Neural cell (in vitro differentiated cells): ENCODE results near the gene PDE9A.

ENCODE experiments used
- CTCF ChIP-seq: fragments of 450-650 bp; IDR thresholded peaks from 2 replicates; pipeline ENCODE4 v1.5.1; 2014; ENCODE audit warnings: antibody characterized with exemption, mild to moderate bottlenecking, moderate library complexity; ENCODE audit not compliant: poor library complexity, severe bottlenecking
- EZH2 ChIP-seq: fragments of 200-600, 300-800 bp; shearing (Covaris generic), sonication (generic); IDR thresholded peaks from 2 replicates; pipeline ENCODE4 v1.6.1; 2014; ENCODE audit warnings: antibody characterized with exemption, low read length, borderline replicate concordance, mild to moderate bottlenecking; ENCODE audit not compliant: insufficient read depth, poor library complexity, severe bottlenecking
- POLR2AphosphoS5 ChIP-seq: IDR thresholded peaks from 2 replicates; pipeline ENCODE4 v1.6.1; 2012
- RAD21 ChIP-seq: fragments of 450-650 bp; conservative IDR thresholded peaks from 2 replicates; pipeline ENCODE4 v1.6.1; 2014; ENCODE audit warnings: antibody characterized with exemption, mild to moderate bottlenecking, moderate library complexity
- SMC3 ChIP-seq: fragments of 450-650 bp; conservative IDR thresholded peaks from 2 replicates; pipeline ENCODE4 v1.6.1; 2014; ENCODE audit warnings: antibody characterized with exemption, mild to moderate bottlenecking, moderate library complexity; ENCODE audit not compliant: poor library complexity
- TAF1 ChIP-seq: IDR thresholded peaks from 2 replicates; pipeline ENCODE4 v1.6.1; 2012; ENCODE audit warnings: low read depth
- TF ChIP-seq, protein P1 (sequence below): IDR thresholded peaks from 2 replicates; pipeline ENCODE4 v1.6.1; 2012; ENCODE audit warnings: borderline replicate concordance

DNA sequence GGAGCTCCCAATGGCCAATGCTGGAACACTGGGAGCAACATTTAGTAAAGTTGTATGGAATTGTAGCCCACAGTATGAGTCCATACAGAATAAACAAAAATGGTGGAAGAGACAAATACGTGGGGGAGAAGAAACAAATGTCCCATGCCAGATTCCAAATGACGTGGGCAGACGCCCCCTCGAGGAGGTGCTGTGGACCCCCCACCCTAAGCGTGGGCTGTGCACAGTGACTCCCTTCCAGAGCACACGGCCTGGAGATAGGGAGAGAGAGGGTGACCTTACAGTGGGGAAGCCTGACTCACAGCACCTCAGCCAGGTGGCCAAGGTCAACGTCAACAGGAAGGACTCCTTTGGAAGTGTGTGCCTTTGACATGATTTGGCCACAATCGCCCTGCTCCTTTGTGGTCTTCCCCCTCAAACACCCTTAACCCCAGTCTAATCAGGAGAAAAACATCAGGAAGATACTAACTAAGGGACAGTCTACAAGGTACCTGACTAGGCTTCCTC, 13.7 kb upstream of the PDE9A start:
- TF ChIP-seq CTCF: no peak
- TF ChIP-seq, protein P1, sequence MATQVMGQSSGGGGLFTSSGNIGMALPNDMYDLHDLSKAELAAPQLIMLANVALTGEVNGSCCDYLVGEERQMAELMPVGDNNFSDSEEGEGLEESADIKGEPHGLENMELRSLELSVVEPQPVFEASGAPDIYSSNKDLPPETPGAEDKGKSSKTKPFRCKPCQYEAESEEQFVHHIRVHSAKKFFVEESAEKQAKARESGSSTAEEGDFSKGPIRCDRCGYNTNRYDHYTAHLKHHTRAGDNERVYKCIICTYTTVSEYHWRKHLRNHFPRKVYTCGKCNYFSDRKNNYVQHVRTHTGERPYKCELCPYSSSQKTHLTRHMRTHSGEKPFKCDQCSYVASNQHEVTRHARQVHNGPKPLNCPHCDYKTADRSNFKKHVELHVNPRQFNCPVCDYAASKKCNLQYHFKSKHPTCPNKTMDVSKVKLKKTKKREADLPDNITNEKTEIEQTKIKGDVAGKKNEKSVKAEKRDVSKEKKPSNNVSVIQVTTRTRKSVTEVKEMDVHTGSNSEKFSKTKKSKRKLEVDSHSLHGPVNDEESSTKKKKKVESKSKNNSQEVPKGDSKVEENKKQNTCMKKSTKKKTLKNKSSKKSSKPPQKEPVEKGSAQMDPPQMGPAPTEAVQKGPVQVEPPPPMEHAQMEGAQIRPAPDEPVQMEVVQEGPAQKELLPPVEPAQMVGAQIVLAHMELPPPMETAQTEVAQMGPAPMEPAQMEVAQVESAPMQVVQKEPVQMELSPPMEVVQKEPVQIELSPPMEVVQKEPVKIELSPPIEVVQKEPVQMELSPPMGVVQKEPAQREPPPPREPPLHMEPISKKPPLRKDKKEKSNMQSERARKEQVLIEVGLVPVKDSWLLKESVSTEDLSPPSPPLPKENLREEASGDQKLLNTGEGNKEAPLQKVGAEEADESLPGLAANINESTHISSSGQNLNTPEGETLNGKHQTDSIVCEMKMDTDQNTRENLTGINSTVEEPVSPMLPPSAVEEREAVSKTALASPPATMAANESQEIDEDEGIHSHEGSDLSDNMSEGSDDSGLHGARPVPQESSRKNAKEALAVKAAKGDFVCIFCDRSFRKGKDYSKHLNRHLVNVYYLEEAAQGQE: no peak
- TF ChIP-seq POLR2AphosphoS5: no peak
- TF ChIP-seq TAF1: no peak
- no peak for TF ChIP-seq EZH2
- TF ChIP-seq RAD21: no peak
- TF ChIP-seq SMC3: no peak
